ENCODE results near the gene C1orf87.

DNA sequence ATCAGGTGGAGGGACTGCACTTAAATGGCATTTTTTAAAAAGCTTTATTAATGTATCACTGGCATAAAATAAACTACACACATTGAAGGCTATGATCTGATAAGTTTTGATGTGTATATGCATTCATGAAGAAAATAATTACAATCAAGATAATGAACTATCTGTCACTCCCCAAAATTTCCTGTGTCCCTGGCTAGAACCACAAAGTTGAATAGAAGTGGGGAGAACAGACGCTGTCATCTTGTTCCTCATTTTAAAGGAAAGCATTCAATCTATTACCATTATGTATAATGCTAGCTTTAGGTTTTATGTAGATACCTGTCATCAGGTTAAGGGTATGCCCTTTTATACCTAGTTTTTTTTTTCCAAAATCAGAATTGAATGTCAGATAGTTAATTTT lies 38.1 kb upstream of the C1orf87 start:
- TF ChIP-seq POLR2A (IDR thresholded peaks at IDR 0.05), result no peak
- TF ChIP-seq, protein P1, sequence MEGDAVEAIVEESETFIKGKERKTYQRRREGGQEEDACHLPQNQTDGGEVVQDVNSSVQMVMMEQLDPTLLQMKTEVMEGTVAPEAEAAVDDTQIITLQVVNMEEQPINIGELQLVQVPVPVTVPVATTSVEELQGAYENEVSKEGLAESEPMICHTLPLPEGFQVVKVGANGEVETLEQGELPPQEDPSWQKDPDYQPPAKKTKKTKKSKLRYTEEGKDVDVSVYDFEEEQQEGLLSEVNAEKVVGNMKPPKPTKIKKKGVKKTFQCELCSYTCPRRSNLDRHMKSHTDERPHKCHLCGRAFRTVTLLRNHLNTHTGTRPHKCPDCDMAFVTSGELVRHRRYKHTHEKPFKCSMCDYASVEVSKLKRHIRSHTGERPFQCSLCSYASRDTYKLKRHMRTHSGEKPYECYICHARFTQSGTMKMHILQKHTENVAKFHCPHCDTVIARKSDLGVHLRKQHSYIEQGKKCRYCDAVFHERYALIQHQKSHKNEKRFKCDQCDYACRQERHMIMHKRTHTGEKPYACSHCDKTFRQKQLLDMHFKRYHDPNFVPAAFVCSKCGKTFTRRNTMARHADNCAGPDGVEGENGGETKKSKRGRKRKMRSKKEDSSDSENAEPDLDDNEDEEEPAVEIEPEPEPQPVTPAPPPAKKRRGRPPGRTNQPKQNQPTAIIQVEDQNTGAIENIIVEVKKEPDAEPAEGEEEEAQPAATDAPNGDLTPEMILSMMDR (IDR thresholded peaks at IDR 0.05), result no peak
